Measurements from ENCODE around the gene RWDD2A.

DNA sequence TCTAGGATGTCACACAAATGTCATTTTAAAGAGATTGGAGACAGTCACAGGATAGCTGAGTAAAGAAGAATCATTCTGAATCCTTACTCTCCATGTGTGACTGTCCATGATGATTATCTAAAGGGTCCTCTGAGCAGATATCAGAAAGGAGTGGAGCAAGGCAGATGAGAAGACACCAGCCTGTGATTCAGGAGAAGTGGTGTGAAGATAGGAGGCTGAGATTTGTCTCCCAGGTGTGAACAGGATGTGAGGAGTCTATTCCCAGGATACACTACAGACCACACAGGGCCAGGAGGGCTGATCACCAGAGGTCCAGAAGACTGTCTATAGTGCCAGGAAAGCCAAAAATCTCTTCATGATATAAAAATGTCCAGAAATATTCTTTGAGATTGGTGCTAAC lies 27.0 kb downstream of the RWDD2A start:
- TF ChIP-seq, protein P1, sequence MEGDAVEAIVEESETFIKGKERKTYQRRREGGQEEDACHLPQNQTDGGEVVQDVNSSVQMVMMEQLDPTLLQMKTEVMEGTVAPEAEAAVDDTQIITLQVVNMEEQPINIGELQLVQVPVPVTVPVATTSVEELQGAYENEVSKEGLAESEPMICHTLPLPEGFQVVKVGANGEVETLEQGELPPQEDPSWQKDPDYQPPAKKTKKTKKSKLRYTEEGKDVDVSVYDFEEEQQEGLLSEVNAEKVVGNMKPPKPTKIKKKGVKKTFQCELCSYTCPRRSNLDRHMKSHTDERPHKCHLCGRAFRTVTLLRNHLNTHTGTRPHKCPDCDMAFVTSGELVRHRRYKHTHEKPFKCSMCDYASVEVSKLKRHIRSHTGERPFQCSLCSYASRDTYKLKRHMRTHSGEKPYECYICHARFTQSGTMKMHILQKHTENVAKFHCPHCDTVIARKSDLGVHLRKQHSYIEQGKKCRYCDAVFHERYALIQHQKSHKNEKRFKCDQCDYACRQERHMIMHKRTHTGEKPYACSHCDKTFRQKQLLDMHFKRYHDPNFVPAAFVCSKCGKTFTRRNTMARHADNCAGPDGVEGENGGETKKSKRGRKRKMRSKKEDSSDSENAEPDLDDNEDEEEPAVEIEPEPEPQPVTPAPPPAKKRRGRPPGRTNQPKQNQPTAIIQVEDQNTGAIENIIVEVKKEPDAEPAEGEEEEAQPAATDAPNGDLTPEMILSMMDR (conservative IDR thresholded peaks at IDR 0.05; ENCODE audit: low read length), result no peak
- no peak for TF ChIP-seq EZH2phosphoT487 (IDR thresholded peaks at IDR 0.05; ENCODE audit: borderline replicate concordance)
